Activated T-cell treated with anti-CD3 and anti-CD28 coated beads for 4 hours (primary cell): ENCODE results near the gene KCNAB2.

Source experiments
- DNase-seq: peaks from one replicate; pipeline ENCODE4 v3.0.0-alpha.2; 2020

The KCNAB2 gene

GRCh38 chr1:6045561-6045960, at the start of gene KCNAB2:
Gene KCNAB2, plus strand, starts transcription at chr1:6045888. Its CDS starts 5,649 bp downstream, at chr1:6051537.
- no peak for DNase-seq

- DNase-seq, result no peak
Observed at GRCh38 chr1:5996641-5997270, 48.9 kb upstream of the KCNAB2 start.

GRCh38 chr1:5997316-5997715, 48.4 kb upstream of the KCNAB2 start:
- DNase-seq, result no peak

DNA sequence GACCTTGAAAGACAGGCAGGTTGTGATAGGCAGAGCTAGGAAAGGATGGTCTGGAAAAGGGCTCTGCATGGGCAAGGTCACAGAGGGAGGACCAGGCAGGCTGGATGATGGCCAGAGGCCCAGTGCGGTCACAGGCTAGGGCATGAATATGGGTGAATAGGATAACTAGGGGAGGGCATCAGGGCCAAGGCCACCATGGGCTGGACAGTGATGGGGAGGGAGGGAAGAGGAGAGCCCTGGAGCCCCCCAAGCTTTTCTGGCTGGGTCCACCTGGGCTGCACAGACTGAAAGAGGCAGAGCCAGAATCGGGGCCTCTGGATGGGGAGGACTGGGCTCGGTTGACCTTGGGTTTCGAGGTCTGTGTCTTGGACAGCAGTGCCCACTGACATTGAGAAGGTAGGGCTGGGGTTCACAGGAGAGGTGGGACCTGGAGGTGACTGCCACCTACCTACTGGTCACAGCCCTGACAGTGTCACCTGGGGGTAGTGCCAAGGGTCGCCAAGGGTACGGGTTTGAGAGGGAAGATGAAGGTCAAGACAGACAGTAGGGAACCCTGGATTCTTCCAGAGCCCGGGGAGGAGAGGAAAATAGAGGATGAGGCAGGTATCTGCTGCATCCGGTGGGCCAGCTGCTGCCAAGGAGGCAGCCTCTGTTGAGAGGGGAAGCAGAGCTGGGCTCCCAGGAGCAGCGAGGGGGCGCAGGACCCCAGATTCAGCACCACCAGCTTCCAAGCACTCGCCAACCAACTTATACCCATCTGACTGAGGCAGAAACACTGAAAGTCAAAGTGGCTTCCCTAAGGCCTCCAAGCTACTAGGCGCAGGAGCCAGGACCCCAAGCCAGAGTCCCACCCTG, 47.4 kb upstream of the KCNAB2 start:
- no peak for DNase-seq

GRCh38 chr1:5998906-5999301, 46.8 kb upstream of the KCNAB2 start:
- no peak for DNase-seq

- no peak for DNase-seq
Observed at GRCh38 chr1:5999711-6000443, 45.8 kb upstream of the KCNAB2 start.

- no peak for DNase-seq
Observed at GRCh38 chr1:6000444-6001288, 45.0 kb upstream of the KCNAB2 start.

DNA sequence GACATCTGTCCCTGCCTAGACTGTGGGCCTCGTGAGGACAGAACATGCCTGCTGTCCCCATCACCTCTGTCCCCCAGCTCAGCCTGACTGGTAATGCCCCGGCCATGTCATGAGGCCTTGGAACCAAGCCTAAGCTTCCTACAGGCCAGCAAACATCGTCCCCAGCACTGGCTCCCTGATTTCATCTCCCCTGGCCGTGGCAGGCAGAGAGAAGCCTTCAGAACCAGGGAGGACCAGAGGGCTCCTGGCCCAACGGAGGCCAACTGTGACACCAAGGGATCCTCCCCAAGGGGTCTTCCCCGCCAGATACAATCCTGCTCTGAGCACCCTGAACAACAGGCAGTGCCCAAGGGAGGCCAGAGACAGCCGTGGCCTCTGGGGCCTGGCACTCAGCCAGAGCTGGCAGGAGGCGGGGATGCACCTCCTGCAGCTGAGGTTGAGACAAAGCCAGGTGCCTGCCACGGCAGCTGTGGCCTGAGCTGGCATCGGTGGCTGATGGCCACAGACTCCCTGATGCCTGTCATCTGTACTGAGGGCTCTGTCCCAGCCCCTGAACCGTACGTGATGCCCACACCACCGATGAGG, 43.6 kb upstream of the KCNAB2 start:
- no peak for DNase-seq

- no peak for DNase-seq
Observed at GRCh38 chr1:6002714-6003501, 42.8 kb upstream of the KCNAB2 start.

DNA sequence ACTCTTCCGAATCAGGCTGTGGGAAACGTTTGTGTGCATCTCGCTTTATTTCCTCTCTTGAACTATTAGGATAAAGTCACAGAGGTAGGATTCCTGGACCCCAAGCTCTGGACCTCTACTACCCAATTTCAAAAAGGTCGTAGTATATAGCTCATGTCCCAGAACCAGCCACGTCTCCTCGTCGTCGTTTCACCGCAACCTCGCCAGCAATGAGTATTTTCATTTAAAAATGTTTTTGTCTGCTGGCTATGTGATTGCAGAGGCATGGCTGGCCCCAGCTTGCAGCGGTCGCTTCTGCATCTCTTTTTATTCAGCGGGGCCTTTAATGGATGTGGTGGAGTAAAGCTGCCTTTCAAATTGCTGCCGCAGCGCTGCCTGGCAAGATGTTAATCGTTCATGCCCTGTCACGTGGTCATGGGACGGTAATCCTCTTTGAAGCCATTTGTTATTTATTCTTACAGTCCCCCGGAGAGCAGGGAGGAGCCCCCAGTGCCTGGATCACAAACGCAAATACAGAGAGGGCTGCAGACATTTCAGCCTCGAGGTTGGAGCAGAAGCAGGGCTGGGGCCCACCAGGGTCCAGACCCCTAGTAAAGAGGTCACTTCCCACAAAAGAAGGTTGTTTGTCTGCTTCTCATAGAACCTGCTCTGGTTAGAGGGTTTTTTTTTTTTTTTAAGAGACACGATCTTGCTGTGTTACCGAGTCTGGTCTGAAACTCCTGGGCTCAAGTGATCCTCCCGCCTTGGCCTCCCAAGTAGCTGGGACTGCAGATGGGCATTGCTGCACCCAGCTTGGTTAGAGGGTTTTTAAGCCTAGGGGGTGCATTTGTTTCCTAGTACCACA, 41.9 kb upstream of the KCNAB2 start:
- no peak for DNase-seq

DNA sequence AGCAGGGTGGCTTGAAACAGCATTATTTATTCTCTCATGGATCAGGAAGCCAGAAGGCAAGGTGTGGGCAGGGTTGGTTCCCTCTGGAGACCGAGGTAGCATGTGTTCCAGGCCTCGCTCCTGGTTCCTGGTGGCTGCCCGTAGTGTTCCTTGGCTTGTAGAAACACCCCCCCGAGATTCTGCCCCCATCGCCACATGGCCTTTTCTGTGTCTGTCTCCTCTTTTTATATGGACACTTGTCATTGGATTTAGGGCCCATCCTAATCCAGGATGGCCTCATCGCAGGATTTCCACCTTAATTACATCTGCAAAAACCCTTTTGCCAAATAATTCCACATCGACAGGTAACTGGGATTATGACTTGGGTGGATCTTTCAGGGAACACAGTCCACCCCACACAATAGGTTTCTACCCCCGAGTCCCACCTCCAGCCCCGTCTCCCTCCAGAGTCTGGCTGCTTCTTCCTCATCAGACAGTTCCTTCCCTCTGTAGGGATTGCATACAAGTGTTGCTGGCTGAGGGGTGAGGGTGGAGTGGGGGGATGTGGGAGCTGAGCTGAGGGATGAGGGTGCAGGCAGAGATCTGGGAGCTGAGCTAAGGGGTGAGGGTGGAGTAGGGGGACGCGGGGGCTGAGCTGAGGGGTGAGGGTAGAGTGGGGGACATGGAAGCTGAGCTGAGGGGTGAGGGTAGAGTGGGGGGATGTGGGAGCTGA, 41.1 kb upstream of the KCNAB2 start:
- DNase-seq, result no peak

DNA sequence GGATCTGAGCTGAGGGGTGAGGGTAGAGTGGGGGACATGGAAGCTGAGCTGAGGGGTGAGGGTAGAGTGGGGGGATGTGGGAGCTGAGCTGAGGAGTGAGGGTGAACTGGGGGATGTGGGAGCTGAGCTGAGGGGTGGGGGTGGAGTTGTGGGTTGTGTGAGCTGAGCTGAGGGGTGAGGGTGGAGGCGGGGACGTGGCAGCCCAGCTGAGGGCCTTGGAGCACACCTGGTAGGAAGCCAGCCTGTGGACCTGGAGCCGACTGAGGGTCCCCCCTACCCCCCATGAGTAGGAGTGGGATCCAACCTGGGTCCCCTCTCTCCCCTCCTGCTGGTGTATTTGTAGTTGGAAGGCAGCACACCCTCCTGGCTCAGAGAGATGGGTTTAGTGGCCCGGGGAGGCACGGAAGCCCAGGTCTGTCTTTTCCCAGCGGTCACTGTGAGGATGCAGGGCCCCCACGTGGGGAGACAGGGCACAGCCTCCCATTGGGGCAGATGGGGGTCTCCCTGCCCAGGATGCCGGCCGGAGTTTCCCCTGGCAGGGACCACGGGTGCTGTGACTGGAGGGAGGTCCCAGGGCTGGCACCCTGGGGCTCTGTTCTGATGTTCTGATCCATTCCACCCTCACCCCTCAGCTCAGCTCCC, 40.3 kb upstream of the KCNAB2 start:
- no peak for DNase-seq

DNA sequence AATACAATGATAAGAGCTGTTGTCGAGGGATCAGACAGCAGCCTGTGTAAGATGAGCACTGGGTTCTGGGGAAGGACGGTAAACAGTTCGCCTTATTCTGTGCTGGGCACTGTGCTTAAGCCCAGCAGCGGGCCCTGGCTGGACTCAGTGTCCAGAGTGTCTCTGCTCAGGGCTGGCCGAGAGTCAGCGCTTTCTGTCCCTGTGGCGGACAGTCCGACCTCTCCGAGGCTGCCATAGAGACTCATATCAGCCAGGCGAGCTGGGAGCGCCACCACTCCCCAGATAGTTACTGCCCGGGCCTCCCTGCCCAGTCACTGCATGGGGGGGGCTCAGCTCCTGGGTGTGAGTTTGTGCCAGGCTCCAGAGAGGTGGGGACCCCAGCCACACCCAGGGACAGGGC, 38.8 kb upstream of the KCNAB2 start:
- DNase-seq, result no peak

- DNase-seq, result no peak
Observed at GRCh38 chr1:6007318-6008083, 38.2 kb upstream of the KCNAB2 start.

GRCh38 chr1:6008084-6008415, 37.6 kb upstream of the KCNAB2 start:
- no peak for DNase-seq

DNA sequence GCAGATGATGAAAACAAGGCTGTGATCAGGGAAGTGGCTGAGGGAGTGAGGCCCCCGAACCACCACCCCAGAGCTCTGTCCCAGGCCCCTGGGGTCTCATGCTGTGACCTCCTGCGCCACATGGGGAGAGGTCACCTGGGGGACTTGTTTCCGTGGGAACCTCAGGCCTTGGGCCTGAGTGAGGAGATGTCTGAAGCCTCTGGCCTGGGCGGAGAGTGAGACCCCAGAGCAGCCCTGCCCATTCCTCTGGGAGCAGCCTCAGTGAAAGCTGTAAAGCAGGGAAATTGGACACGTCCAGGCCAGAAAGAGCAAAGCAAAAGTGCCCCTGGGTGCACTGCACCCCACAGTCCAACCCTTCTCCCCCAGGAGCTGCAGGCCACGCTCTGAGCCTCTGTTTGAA, 37.0 kb upstream of the KCNAB2 start:
- DNase-seq, result no peak

DNA sequence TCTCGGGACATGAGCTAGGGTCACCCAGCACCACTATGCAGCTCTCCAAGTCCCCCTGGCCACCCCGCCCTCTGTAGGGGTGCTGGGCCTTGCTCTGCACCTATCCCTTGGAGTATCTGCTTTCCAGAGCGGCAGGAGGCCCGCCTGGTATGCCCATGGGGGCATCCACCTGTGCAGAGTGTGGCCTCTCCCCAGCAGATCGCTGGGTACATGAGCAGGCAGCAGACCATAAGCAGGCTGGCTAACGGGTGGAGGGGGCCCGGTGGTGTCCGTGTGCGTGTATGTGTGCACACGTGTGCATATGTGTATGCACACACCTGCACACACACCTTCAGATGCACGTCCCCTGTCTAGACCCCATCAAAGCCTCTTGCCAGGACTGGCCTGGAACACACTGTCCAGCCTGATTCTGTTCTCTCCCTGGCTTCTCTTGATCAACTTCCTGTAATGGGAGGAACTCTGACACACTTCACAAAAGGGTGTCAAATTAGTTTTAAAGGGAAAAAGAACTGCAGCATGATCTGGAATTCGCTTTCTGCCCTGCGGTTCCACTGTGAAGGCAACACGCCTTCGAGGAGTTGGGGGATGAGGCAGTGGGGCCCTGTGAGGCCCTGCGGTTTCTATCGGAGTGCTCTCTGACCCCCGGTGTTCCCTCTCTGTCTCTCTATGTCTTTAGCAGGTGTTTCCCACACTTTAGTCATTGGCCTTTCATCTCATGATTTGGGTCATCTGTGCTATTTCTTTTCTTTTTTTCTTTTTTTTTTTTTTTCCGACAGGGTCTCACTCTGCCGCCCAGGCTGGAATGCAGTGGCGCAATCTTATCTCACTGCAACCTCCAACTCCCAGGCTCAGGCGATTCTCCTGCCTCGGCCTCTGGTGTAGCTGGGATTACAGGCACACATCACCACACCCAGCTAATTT, 36.3 kb upstream of the KCNAB2 start:
- no peak for DNase-seq

DNA sequence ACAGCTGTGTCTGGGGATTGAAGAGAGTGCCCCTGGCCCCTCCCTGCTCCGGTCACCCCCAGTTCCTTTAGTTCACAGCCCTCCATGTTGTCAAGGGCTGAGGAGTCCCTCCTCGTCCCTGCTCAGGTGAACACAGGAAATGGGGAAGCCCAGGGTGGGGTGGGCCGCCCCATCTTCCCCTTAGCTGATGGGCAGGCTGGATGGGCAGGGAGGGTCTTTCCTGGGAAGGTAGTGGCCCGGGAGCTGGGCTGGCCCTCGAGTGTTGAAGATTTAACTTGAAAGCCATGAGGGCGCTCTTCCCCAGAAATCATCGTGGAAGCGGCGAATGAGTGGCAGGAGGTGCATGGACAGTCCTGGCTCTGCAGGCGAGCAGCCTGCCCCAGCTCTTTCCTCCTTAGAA, 35.1 kb upstream of the KCNAB2 start:
- DNase-seq, result no peak
